Upper lobe of left lung (tissue), 4 donors: Measurements from ENCODE around the gene CA6.

ENCODE experiments used
- CTCF ChIP-seq, 6 experiments: fragments of 450-650 bp in 4 of 6; fragments of 200-600 bp in 2 of 6; sonication (generic) in 2 of 6; IDR thresholded peaks; one replicate each; pipeline ENCODE4 v1.5.1; 2016 to 2019; ENCODE audit warnings: antibody characterized with exemption in 6 of 6
- EP300 ChIP-seq, 4 donors: sonication (generic); formaldehyde crosslinking; IDR thresholded peaks; one replicate each; pipeline ENCODE4 v1.5.1; 2017; ENCODE audit warnings: antibody characterized with exemption in 4 of 4, control low read depth in 2 of 4
- POLR2AphosphoS5 ChIP-seq, 2 donors: sonication (generic); formaldehyde crosslinking; IDR thresholded peaks; one replicate each; pipeline ENCODE4 v1.5.1; 2017; ENCODE audit warnings: antibody characterized with exemption in 2 of 2

- no peak for TF ChIP-seq CTCF (IDR thresholded peaks at IDR 0.05)
- TF ChIP-seq POLR2AphosphoS5 (IDR thresholded peaks at IDR 0.05) = no peak
- no peak for TF ChIP-seq EP300 (IDR thresholded peaks at IDR 0.05)
Observed at GRCh38 chr1:8947127-8947691, 1.5 kb downstream of the CA6 start.
